ENCODE results near the gene AGBL5.

AGBL5 gene

GRCh38 chr2:27024188-27024587 is 27.3 kb upstream of the AGBL5 start:
- DNase-seq = no peak

DNA sequence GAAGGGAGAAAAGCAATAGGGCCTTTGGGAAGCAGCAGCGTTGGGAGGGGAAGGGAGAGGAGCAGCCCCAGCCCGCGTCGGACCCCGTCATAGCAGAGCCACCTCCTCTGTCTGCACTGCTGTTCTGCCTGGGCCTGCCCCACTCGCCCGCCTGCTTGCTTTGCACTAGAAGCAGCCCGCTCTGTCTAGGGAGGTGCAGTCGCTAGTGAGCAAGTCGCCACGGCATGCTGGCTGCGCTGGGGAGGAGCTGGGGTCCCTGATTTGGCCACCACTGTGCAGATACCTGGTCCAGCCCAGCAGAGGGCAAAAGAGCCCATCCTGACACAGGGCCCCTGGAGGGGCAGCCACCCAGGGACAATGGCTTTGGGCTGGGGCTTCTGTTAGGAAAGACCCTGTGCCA is 26.7 kb upstream of the AGBL5 start:
- DNase-seq = no peak

GRCh38 chr2:27025281-27025800 is 26.1 kb upstream of the AGBL5 start:
- no peak for DNase-seq

- DNase-seq = no peak
Measured at GRCh38 chr2:27025861-27026851, 25.3 kb upstream of the AGBL5 start.

GRCh38 chr2:27027211-27027651 is 24.2 kb upstream of the AGBL5 start:
- DNase-seq = no peak

GRCh38 chr2:27029051-27029450 is 22.4 kb upstream of the AGBL5 start:
- DNase-seq = no peak

DNA sequence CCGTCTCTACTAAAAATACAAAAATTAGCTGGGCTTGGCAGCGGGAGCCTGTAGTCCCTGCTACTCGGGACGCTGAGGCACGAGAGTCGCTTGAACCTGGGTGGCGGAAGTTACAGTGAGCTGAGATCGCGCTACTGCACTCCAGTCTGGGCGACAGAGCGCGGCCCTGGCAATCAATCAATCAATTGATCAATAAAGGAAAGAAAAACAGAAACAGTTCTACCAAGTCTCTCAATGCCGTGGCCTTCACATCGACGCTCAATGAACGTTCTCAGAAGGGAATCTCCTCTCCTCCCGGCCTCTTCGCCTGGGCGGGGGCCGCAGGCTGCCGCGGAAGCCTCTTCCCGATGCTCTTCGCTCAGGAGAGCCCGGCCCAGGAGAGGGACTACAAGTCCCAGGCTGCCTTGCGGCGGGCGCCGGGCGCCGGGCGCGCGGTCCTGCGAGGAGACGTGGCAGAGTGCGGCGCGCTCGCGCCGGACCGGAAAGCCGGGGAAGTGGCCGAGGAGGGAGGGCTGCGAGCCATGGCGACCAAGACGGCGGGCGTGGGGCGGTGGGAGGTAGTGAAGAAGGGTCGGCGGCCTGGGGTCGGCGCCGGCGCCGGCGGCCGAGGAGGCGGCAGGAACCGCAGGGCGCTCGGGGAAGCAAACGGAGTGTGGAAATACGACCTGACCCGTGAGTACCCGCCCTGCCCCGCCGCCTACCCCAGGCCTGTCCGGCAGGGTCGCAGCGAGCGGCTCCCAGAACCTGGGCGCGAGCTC is 18.8 kb upstream of the AGBL5 start, which contains the start of gene TMEM214:
TSS of gene TMEM214 (plus strand) at position 471 of the 758 bp plus-strand sequence. CDS start at position 522, 51 bp downstream.
- DNase-seq = peak; percentile 58 to 86 (median 68)

- no peak for DNase-seq
Measured at GRCh38 chr2:27033253-27033852, 18.1 kb upstream of the AGBL5 start.

GRCh38 chr2:27038012-27038411 is 13.5 kb upstream of the AGBL5 start:
- DNase-seq = no peak

DNA sequence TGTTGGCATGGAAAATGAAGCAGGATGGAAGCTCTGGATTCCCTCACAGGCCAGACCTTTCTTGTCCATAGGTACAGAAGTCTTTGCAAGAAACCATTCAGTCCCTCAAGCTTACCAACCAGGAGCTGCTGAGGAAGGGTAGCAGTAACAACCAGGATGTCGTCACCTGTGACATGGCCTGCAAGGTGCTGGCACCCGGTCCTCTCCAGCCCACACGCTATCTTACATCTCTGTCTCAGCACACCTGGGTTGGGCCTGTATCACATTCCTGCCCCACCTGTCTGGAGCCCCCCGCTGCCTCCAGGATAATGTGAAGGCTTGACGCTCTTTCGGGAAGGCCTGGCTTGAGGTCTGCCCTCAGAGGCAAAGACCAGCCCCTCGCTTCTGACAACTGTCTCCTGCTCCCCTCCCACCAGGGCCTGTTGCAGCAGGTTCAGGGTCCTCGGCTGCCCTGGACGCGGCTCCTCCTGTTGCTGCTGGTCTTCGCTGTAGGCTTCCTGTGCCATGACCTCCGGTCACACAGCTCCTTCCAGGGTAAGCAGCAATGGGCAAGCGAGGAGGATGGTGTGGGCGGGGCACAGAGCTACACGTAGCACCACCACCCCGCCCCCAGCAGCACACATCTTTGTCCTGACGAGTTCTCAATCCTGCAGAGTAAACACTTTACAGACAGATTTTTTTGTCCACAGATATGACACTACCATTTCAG is 12.7 kb upstream of the AGBL5 start:
- DNase-seq = no peak

GRCh38 chr2:27039426-27039825 is 12.0 kb upstream of the AGBL5 start:
- no peak for DNase-seq

DNA sequence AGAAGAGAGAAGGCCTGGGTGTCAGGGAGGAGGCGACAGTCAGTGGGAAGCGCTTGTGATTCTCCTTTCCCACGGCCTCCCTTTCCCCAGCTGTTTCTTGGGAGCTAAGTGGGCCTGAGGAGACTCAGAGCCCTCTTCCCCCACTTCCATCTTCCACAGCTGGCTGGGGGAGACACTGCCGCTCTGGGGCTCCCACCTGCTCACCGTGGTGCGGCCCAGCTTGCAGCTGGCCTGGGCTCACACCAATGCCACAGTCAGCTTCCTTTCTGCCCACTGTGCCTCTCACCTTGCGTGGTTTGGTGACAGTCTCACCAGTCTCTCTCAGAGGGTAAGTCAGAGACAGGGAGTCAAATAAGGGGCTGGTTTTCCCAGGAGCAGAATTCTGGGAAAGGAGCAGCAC is 11.6 kb upstream of the AGBL5 start:
- no peak for DNase-seq

DNA sequence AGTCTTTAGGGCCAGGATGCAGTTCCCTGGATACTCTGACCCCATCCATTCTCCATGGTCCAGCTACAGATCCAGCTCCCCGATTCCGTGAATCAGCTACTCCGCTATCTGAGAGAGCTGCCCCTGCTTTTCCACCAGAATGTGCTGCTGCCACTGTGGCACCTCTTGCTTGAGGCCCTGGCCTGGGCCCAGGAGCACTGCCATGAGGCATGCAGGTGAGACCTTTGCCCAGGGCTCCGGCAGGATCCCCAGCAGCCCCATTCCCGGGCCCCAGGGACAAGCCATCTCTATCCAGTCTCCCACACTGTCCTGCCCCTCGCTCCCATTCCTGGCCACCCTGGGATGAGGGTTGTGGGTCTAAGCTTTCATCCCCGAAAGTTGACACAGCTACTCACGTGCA is 11.2 kb upstream of the AGBL5 start:
- DNase-seq = no peak

GRCh38 chr2:27041752-27042151 is 9.7 kb upstream of the AGBL5 start:
- no peak for DNase-seq

GRCh38 chr2:27042159-27042661 is 9.3 kb upstream of the AGBL5 start:
- no peak for DNase-seq

GRCh38 chr2:27042985-27043634 is 8.4 kb upstream of the AGBL5 start:
- DNase-seq = no peak

DNA sequence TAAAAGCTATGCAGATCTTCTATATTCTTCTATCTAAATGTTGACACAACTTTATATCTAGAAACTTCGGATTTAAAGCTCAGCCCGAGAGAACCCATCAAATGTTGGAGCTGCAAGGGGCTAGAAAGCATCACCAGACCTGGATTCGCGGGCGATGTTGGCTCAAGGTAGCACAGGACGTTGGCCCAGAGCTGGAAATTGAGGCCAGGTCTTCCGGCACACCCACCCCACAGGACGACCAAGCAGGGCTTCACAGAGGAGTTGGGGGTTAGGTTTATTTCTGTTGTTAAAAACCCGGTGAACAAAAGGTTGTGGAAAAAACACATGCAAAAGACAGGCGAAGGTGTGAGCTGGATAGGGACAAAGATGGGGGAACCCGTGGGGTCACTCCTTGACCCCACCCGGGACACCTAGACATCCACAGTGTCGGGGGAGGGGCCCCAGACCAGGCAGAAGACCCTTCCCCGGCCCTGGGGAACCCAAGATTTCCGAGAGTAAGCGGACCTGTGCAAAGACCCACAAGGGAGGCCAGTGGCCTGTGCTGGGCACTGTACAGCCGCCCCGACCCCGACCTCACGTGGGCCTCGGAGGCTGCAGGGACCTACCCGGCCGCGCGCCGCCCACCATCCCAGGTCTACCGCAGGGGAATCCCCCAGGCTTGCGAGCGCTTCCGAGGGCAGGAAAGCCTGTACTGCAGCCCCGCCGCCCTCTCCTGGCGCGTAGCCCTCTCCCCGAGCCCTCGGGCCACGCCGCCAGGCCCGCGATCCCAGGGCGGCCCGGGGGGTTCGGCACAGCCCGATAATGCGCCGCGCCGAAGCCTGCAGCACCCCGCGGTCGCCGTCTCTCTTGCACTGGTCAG is 1.8 kb upstream of the AGBL5 start:
- peak; percentile 39 to 67 (median 58) for DNase-seq

GRCh38 chr2:27050281-27050995 is 1.0 kb upstream of the AGBL5 start:
- DNase-seq = peak; percentile 68 to 91 (median 85)

- DNase-seq = peak in 3 of 5 experiments; percentile 14 to 49 (median 33)
Measured at GRCh38 chr2:27051902-27052645, 606 bp downstream of the AGBL5 start.

Measured in T-helper 2 cell (primary cell).